Mucosa of descending colon (tissue), 3 donors: Measurements from ENCODE around the gene FRZB. TPM values are rescaled to one million over a fixed set of nuclear protein-coding genes. Genes with fewer than 3 reads are reported as not detected.

Experiments used
- ATAC-seq: fragments of 200-7000 bp; cut with Tn5 transposase; one replicate; pipeline ENCODE4 v1.9.1; 2020; ENCODE audit warnings: mild to moderate bottlenecking, moderate library complexity
- DNase-seq, 3 donors: peaks; one replicate each; pipeline ENCODE4 v3.0.0-alpha.2; 2020
- H3K36me3 ChIP-seq: fragments of 200-600 bp; one replicate; pipeline ENCODE4 v1.8.0; 2021; ENCODE audit warnings: low read depth, mild to moderate bottlenecking
- H3K4me1 ChIP-seq: fragments of 200-600 bp; one replicate; pipeline ENCODE4 v1.8.0; 2021; ENCODE audit warnings: low read depth, mild to moderate bottlenecking
- H3K4me3 ChIP-seq: fragments of 200-600 bp; one replicate; pipeline ENCODE4 v1.8.0; 2021; ENCODE audit warnings: mild to moderate bottlenecking
- H3K9me3 ChIP-seq: fragments of 200-600 bp; one replicate; pipeline ENCODE4 v1.8.0; 2021; ENCODE audit warnings: mild to moderate bottlenecking
- intact Hi-C, 2 donors: fragments of 100-400 bp; cut with DNase I in 1 of 2; cut with micrococcal nuclease in 1 of 2; formaldehyde crosslinking; loops; one replicate each; pipeline versions ENCODE4 v1.11.0 to v1.11.1; 2022; cut with DNase I, micrococcal nuclease
- total RNA-seq, 3 donors: library from RNA; stranded (reverse); fragmentation: NEBNext Ultra II Directional in 2 of 3; extraction: Animal tissue kit (Norgen Biotek cat#: 25700) in 2 of 3; gene quantifications; one replicate each; pipeline versions ENCODE4 v1.2.1 to v1.2.4, GENCODE V29; 2021 to 2023
- TF ChIP-seq, protein P1 (sequence below): fragments of 200-600 bp; IDR thresholded peaks from one replicate; pipeline ENCODE4 v1.8.0; 2022; ENCODE audit warnings: antibody characterized with exemption, mild to moderate bottlenecking
- donor health status: DM: no; HTN: no; CAD: no; lungs with moderate emphysema.
- donor health status: DM: no; HTN: no; CAD: no.
- donor health status: DM: no; HTN: yes; CAD: no.

The FRZB gene
- total RNA-seq, 3 donors from 2014 or later, result 5.9 to 15.7 (median 8.9) TPM

DNA sequence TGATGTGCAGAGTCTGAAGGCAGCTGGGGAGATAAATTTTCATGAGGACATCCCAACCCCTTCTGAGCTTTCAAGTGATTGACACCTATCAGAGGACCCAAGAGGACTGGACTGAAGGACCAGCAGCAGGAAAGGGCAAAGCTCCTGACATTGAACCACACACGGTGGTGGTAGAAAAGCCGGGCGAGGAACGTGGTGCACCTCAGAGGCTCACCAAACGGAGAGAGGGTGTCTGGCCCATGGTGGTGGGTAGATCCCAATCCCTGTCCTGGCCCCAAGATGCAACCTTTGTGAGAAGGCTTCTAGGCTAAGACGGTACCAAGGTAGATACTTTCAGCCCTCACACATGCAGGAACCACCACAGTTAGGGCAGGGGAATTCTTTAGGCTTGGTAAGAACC, 52.1 kb downstream of the FRZB start:
- no peaks in the 10 kb centered on the region for H3K36me3 ChIP-seq
- no peak for ATAC-seq
- no peaks in the 10 kb centered on the region for H3K9me3 ChIP-seq
- TF ChIP-seq, protein P1, sequence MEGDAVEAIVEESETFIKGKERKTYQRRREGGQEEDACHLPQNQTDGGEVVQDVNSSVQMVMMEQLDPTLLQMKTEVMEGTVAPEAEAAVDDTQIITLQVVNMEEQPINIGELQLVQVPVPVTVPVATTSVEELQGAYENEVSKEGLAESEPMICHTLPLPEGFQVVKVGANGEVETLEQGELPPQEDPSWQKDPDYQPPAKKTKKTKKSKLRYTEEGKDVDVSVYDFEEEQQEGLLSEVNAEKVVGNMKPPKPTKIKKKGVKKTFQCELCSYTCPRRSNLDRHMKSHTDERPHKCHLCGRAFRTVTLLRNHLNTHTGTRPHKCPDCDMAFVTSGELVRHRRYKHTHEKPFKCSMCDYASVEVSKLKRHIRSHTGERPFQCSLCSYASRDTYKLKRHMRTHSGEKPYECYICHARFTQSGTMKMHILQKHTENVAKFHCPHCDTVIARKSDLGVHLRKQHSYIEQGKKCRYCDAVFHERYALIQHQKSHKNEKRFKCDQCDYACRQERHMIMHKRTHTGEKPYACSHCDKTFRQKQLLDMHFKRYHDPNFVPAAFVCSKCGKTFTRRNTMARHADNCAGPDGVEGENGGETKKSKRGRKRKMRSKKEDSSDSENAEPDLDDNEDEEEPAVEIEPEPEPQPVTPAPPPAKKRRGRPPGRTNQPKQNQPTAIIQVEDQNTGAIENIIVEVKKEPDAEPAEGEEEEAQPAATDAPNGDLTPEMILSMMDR, result no peak
- H3K4me1 ChIP-seq, result no peaks in the 10 kb centered on the region
- intact Hi-C loops, result no loop called here
- H3K4me3 ChIP-seq, result no peak overlapping the region
- no peak for DNase-seq

DNA sequence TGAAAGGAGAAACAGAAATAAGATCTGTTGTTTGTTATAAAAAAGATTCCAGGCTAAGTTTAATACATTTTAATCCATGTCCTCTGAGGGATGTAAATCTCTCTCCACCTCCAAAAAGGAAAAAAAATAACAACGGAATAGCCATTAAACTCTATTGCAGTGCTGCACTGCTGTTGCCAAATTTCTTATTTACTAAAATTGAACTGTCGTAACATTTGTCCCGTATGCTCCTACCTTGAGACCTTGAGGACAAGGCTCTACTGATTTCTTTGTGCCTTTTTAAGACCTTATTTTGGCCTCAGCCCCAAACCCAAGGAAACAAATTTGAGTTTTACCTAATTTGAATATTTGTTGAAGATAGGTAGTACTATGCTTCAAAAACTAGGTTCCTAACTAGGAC, 56.4 kb downstream of the FRZB start:
- no peak for ATAC-seq

DNA sequence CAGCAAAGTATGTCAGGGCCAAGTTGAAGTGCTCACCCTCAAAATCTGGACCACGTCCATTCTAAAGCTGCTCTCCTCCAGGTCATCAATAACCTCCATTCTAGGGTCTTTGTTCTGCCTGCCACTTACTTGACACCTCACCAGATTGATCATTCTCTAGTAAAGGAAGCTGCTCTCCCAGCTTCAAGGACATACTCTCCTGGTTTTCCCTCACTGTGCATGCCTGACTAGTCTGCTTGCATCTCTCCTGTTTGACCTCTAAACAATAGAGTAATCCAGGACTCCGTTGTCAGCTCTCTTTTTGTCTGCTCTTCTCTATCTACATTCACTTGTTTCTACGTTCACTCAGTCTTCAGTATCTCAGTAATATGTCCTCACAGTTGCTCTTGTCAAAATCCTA, 59.1 kb downstream of the FRZB start:
- Histone ChIP-seq H3K36me3 (no peaks in the 10 kb centered on the region), H3K4me1 (no peaks in the 10 kb centered on the region), H3K4me3 (no peak overlapping the region), H3K9me3 (no peaks in the 10 kb centered on the region)
- TF ChIP-seq, protein P1, result no peak
- intact Hi-C loops, result no loop called here
- DNase-seq, result no peak
- no peak for ATAC-seq

More for the DNA sequence above, 56.4 kb downstream of the FRZB start:
- no peak overlapping the region for H3K4me3 ChIP-seq
- no peaks in the 10 kb centered on the region for H3K9me3 ChIP-seq
- no peak for DNase-seq
- intact Hi-C loops, result no loop called here
- TF ChIP-seq, protein P1, result no peak
- no peaks in the 10 kb centered on the region for H3K36me3 ChIP-seq
- H3K4me1 ChIP-seq, result no peaks in the 10 kb centered on the region

DNA sequence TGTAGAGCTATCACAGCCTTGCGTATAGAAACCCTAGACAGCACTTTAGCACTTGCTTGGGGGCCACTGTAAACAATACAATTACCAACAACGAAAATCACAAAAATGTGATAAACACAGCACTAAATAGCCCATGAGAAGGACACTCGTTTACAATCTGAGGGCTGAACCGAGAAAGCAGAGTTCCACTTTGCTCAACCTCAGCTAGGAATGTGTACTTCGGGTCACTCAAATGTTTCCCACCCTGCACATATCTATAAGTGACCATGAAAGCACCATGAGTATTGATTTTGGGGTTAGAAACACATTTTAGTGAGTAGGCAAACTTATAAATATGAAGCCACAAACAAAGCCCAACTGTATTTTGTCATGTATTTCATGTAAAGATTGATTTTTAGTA, 62.3 kb downstream of the FRZB start:
- TF ChIP-seq, protein P1, result no peak
- DNase-seq (no peak), ATAC-seq (no peak)
- Histone ChIP-seq H3K9me3 (no peaks in the 10 kb centered on the region), H3K36me3 (no peaks in the 10 kb centered on the region), H3K4me1 (no peaks in the 10 kb centered on the region), H3K4me3 (no peak overlapping the region)
- intact Hi-C loops, result no loop called here

DNA sequence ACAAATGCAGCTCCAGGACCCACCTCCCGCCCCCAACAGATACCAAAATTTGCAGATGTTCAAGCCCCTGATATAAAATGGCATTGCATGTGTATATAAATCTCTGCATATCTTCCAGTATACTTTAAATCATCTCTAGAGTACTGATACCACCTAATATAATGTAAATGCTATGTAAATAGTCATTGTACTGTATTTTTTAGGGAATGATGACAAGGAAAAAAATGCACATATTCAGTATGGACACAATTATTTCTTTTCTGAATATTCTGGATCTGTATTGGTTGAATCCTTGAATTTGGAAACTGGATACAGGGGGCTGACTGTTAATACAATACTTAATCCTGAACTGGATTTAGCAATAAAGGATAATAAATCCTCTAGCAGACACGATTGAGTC, 67.7 kb downstream of the FRZB start:
- no peaks in the 10 kb centered on the region for H3K36me3 ChIP-seq
- TF ChIP-seq, protein P1, result no peak
- DNase-seq (no peak), ATAC-seq (no peak)
- H3K4me1 ChIP-seq, result no peaks in the 10 kb centered on the region
- H3K9me3 ChIP-seq, result no peaks in the 10 kb centered on the region
- no peak overlapping the region for H3K4me3 ChIP-seq
- intact Hi-C loops, result no loop called here

DNA sequence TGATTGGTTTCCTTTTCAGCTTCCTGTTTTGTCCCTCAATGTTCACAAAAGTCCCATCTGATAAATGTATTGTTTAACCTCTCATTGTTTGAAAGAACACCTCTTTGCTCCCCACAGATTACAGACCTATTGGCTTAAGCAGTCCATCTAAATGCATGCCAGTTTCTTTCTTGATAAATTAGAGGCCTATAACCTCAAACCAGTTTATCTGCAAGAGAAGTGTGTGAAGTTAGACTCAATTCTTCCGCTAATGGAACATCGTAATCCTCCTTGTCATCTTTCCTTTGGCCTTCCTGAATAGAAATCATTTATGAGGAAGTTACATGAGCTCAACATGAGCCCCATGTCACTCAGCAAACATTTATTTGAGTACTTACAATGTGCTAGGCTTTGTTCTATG, 74.0 kb downstream of the FRZB start:
- no peaks in the 10 kb centered on the region for H3K4me1 ChIP-seq
- DNase-seq (no peak), ATAC-seq (no peak)
- no peaks in the 10 kb centered on the region for H3K36me3 ChIP-seq
- H3K4me3 ChIP-seq, result no peak overlapping the region
- intact Hi-C loops, result no loop called here
- H3K9me3 ChIP-seq, result no peaks in the 10 kb centered on the region
- TF ChIP-seq, protein P1, result no peak
